ENCODE measurements around the gene SEC14L1.
A peak's percentile ranks its signal among the peaks of the same experiment; 100 is the strongest.

The SEC14L1 gene

GRCh38 chr17:77164483-77165091, 23.8 kb downstream of the SEC14L1 start:
- no peak for DNase-seq

DNA sequence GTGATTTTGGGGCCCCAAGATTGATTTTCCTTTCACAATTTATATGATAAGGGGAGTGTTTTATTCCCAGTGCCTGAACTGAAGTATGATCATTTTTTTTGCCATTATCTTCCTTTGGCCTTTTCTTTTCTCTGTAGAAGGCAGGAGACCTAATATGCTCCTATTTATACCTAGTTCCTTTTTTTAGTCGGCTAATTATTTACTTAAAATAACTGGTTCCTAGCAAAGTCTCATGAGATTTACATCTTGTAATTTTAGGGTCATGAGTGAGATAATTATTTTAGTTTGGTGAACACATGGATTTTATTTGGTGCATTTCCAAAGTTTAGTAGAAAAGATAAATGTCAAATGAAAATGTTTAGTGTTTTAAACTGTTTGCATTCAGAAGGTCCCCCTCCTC, 24.8 kb downstream of the SEC14L1 start:
- no peak for DNase-seq

DNA sequence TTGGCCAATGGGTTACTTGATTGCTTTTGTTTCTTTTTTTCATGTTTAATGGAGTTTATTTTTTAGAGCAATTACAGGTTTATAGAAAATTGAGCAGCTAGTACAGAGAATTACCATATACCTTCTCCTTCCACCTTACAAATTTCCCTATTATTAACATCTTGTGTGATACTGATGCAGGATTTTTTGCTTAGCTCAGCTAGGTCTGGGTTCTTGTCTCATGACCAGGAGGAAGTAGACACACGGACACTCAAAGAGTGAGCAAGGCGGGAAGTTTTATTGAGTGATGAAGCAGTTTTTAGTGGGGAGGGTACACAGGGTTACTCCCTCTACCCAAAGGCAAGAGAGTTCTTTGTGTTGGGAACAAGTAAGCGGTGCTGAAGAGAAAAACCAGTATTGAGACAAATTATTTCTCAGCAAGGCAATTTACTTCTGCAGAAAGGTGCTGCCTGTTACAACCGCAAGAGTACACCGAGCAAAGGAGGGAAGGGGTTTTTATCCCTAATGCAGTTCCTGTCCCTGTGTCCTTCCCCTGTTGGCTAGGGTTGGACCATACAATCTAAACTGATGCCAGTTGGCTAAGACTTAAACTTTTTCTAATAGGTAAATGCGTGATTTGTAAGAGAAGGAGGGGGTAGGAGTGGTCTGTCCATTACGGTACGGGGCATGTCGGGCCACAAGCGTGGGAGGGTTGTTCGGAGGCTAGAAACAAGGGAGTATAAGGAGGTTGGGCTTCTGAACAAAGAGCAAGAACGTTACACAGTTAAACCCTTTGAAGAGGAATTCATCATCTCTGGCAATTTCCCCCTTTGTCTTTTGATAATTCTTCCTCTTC, 26.9 kb downstream of the SEC14L1 start:
- no peak for DNase-seq

DNA sequence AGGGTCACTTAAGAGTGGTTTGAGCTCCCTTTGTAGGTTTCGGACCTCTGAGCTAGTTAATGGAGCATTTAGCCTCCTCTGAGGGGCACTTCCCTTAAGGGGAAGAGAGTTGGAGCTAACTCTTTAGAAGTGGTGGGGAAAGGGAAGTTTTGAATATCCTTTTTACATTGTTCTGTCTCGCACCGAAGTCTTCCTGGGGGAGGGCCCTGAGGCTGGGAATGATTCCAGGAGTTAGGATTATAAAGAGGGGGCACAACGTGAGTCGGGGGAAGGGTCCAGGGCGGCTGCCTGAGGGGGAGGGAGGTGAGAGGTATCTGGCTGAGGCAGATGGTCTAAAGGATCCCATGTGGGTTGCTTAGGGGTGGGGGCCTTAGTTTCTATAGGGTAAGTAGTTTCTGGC, 32.3 kb downstream of the SEC14L1 start:
- no peak for DNase-seq

DNA sequence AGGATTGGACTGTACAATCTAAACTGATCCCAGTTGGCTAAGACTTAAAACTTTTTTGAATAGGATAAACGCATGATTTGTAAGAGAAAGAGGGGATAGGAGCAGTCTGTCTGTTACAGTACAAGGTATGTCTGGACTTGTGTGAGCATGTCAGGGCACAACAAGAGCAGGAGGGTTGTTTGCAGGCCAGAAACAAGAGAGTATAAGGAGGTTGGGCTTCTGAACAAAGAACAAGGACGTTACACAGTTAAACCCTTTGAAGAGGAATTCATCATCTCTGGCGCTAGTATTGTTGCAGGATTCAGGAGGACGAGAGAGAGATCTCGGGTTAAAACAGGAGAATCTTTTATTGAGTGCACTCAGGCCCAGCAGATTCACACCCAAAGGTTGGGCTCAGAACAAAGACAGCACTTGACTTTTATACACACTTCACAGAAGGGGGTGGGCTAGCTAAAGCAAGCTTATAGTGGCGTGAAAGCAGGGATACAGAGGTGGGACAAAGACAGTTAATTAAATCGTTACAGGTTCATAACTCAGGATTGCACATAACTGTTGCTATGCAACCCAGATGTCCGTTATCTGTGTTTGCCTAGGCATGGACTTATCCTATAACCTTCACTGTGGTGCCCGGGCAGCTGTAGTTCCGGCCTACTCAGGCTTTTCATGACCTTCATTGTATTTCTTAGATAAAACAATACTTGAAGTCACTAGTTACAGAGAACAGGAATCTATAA, 34.3 kb downstream of the SEC14L1 start:
- no peak for DNase-seq

- no peak for DNase-seq
These were observed 36.4 kb downstream of the SEC14L1 start for GRCh38 chr17:77177002-77177741.

DNA sequence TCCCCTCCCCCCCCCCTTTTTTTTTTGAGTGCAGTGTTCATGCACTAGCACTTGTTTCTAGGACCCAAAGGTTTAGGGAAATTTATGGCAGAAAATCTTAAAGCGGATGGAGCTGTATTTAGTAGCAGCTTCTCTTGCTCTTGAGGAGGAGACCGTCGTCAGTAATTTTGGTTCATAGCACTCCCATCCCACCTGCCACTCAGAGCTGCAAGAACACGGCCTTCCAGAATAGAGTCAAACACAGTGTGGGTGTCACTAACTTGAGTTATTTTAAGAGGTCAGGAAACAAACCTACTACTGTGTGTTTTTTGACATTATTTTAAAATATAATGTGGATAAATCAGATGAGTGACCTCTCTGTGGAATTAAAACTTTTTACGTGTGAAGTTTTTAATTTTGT, 37.3 kb downstream of the SEC14L1 start:
- no peak for DNase-seq

DNA sequence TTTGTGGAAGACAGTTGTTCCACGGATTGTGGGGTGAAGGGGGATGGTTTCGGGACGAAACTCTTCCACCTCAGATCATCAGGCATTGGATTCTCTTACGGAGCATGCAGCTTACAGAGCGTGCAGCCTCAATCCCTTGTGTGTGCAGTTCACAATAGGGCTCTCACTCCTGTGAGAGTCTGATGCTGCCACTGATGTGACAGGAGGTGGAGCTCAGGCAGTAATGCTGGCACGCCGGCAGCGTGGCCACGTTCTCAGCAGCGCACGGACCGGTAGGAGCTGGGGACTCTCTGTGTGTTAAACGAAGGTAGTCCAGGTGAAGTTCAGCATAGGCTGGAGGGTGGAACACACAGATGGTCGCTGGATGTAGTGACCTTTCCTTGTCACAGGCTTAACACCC, 37.8 kb downstream of the SEC14L1 start:
- no peak for DNase-seq

DNA sequence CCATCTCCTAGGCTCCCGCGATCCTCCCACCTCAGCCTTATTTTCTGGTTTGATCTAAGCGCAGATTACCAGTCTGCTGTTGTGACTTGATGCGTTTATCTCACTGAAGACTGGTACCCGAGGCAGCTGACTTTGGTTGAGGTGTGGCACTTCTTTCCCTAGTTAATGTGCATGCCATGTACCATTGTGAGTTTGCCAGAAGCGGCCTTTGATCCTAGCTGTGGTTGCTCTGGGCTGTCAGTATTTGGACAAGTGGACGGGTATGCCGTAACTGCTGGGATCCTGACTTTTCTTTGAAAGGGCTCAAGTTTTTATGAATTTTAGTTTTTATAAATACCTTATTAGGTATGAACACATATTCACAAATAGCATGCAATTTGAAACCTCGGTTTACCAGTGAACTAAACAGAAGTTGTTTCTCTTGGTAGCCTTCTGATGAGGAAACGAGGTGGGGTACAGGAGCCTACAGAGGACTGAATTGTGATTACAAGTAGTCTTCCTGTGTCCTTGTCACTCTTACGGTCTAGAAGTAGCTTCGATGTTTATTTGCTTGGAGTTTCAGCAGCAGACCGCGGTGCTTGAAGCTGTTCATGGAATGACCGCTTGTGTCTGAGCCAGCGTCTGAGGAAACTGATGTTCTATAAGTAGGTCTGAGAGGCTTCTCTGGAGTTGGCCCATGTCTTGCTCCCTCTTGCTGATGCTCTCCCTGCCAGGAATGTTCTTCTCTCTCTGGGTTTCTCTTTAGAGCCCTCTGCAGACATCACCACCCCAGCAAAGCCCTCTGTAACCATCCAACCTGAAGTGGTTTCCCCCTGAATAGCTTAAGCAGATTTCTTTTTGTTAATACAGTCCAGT, 40.0 kb downstream of the SEC14L1 start:
- DNase-seq = no peak

GRCh38 chr17:77182205-77183172, 41.7 kb downstream of the SEC14L1 start:
- DNase-seq = no peak

DNA sequence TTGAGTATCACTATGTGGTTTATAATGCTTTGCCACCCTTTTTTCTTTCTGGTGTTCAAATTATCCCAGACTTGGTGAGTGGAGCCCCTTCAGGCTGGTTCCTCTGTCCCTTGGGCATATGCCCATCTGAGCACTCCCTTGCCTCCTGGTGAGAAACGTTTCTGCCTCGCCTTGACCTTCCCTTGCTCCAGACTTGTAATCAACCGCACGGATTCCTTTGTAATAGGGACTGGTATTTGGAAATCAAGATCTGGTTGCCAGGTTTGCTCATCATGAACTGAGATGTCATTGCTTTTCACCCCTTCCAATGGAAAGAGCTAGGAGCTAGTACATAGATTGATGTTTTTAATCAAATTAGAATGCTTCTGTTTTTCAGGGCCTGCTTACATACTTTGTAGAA, 43.7 kb downstream of the SEC14L1 start:
- no peak for DNase-seq

DNA sequence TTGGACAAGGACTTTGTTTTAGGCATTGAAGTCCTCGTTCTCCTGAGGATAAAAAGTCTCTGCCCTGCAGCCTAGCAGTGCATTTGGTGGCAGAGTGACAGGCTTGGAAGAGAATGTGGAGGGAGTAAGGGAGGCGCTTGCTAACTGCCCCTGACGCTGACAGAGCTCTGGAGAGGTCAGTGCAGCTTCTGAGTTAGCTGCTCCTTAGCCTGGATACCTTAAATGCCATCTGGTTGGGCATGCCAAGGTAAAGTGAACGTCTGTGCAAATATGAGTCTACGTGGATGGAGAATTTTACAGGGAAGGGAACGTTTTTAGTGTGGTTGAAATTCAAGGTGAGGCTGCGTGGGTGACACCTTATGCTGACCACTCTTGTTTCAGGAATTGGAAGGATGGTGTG, 44.4 kb downstream of the SEC14L1 start:
- no peak for DNase-seq

DNA sequence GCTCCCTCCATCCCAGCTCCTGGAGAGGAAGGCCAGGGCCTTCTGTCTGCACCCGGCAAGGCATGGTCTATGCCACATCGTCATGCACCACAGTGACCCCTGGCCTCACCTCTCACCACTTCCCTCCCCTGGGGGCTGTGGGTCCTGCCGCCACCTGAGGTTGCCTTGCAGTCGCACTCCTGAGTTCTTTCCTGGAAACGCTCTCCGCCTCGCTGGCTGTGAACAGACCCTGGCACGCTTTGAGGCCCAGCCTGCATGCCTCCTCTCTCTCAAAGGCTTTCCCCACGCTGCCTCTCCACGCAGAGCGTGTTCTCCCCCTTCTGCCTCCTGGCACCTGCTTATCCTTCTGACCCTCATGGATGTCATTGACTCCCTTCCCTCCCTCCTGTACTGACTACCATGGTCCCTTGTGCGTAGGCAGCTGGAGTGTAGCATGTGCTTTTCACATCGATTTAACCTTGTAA, 45.4 kb downstream of the SEC14L1 start:
- DNase-seq = no peak

DNA sequence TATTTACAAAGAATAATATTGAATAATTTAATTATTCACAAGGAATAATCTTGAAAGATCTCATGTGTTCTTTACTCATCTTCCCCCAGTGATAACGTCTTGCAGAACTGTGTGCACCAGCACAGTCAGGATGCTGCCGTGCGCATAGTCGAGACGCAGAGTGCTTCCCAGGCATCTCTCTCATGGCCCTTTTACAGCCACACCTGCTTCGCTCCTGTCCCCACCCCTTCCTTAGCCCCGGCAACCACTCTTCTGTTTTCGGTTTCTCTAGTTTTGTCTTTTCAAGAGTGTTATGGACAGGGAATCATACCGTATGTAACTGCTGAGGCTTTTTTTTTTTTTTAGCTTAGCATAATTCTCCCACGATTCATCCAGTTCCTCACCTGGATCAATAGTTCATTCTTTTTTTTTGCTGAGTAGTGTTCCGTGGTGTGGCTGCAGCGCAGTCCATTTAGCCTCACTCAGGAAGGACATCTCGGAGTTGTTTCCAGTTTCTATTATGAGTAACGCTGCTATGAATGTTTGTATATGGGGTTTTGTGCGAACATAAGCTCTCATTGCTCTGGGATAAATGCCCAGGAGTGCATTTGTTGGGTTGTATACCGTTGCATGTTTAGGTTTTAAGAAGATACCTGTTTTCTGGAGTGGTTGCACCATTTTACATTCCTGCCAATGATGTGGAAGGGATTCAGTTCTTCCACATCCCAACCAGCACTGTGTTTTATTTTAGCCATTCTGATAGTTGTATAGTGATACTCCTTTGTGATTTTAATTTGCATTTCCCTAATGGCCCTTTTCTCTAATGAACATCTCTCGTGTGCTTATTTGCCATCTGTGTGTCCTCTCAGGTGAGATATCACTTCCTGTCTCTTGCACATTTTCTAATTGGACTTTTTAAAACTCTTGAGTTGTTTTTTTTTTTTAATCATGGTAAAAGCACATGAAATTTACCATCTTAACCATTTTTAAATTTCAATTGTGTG, 47.6 kb downstream of the SEC14L1 start:
- DNase-seq = peak in 1 of 2 experiments; percentile 14

DNA sequence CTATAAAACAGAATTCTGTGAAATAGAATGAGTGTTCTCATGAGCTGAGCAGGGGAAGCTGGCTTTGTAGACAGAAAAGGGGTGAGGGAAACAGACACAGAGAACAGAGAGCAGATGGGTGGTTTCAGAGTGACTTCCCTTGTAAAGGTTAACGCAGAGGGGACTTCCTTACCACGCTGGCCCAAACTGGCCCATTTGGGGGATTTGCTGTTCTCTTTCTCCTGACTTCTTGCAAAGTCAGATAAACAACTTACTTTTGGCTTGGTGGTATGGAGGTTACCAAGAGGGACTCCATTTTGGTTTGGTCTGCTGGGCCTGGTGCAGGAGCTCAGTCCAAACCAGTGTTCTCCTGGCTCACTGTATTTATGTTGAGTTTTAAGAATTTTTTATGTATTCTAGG, 48.4 kb downstream of the SEC14L1 start:
- peak in 1 of 2 experiments; percentile 34 for DNase-seq

- no peak for DNase-seq
These were observed 49.8 kb downstream of the SEC14L1 start for GRCh38 chr17:77190576-77190975.

- DNase-seq = no peak
These were observed 50.5 kb downstream of the SEC14L1 start for GRCh38 chr17:77191244-77191643.

GRCh38 chr17:77193653-77194052, 52.9 kb downstream of the SEC14L1 start:
- DNase-seq = no peak

- no peak for DNase-seq
These were observed 53.4 kb downstream of the SEC14L1 start for GRCh38 chr17:77194179-77194578.

DNA sequence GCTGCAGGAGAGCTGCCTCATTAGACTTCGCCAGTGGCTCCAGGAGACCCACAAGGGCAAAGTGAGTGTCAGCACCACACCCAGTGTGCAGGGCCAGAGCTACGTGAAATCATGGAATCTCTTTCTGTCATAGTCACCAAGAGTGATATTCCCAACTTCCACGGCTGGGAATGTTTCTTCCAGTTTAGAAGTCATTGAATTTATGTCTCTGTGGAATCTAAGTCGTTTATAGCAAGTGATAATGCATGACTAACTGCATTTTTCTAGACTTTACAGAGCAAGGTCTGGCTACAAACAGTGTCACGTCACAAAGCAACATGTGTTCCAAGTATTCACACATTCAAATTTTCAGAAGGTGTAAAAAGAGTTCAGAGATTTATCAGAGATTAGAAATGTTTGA, 55.5 kb downstream of the SEC14L1 start:
- DNase-seq = no peak

Data from activated CD4-positive, alpha-beta T cell treated with anti-CD3 and anti-CD28 coated beads, Interleukin-2, amount 50 U/mL, for 48 hours (primary cell).